Raji (cell line): ENCODE measurements around the gene CCDC85C.

Experiments used
- POLR2A ChIP-seq: IDR thresholded peaks from 2 replicates; pipeline ENCODE4 v1.6.1; 2011; ENCODE audit warnings: low read depth, low read length, control low read depth; ENCODE audit not compliant: insufficient read depth

Gene CCDC85C

DNA sequence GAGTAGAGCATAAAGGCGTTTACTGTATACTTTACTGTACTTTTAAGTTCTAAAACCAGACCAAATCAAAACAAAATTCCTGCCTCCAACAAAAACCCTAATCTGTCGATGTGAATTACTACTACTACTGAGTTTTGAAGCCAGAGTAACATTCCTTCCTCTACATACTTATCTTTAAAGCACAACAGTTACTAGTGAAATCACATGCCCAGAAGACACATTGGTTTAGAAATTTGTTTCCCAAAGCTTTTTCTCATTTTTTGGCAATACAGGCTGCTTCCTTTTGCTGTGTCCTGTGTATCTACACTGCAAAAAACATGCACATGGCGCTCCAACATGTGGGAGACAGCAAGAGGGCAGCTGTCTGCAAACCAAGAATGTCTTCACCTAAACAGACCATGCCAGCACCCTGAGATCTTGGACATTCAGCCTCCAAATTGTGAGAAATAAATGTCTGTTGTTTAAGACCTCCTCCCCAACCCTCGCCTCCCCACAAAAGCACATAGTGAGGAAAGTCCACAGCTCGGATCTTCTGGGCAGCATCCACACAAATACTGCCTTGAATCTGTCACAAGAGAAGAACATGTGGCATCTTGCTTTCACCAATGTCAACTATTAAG, 144.4 kb downstream of the CCDC85C start:
- TF ChIP-seq POLR2A = no peak

DNA sequence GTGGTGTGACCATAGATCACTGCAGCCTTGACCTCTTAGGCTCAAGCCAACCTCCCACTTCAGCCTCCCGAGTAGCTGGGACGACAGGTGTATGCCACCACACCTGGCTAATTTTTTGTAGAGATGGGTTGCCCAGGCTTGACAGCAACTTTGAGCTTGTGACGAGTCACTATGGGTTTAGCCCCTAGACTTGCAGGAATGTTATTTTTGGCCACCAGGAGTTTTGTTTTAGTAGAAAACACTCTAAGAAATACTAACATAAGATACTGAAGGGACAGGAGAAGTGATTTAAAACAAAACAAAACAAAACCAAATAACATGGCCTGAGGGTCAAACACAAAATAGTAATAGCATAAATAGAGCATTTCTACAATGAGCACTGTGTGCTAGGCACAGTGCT, 149.8 kb downstream of the CCDC85C start:
- no peak for TF ChIP-seq POLR2A

DNA sequence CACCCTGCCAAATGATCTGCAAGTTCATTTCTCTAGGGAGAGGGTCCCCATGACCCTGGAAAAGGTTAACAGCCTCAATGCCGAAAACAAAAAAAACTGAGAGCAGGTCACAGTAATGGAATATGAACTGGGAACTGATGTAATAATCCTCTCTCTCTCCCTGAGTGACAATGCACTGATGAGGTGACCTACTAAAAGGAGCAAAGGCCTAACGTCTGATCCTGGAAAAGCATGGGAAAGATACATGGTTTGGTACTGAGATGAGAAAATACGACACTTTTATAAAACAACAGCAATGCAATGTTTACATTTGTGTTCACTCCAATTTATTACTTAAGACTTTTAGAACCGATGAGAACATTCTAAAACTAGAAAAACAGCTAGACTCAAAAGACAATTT, 151.0 kb downstream of the CCDC85C start:
- no peak for TF ChIP-seq POLR2A

DNA sequence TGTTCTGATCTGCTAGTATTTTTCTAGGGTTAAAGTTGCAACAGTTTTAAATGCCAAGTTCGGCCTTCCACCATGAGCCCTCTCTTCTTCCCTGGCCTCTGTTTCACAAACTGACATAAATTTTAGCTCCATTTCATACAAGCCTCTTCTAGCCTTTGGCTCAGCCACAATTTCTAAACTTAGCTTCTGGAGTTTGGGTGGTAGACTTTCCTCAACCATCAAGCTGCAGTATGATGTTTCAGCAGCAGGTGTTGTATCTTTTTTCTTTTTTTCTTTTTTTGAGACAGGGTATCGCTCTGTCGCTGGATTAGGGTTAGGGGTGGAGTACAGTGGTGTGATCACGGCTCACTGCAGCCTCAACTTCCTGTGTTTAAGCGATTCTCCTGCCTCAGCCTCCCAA, 152.8 kb downstream of the CCDC85C start:
- TF ChIP-seq POLR2A = no peak

DNA sequence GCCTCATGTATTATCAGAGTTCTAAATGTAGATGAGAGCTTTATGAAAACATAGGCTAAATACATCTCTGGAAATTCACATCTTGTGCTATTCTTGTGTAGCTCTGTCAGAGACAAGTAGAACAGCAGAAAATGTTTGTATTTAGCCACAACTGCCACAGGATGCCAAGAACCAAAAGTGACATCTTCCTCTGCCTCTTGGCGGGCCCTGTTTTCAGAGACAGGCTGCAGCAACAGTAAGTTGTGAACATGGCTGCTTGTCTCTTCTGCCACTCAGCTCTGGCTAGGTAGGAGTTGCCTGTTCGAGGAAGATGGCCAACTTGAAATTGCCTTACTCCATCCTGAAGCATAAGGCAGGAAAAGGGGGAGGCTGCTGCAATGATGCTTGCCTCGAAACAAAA, 153.7 kb downstream of the CCDC85C start:
- TF ChIP-seq POLR2A = no peak
